Kidney tubule cell (primary cell): Measurements from ENCODE around the gene TMEM11.
A peak's percentile ranks its signal among the peaks of the same experiment; 100 is the strongest.
"Not testable (repeated sequence)": the region's sequence is repeated elsewhere in the genome, so short reads cannot be mapped to it uniquely, and the experiment has no call there.

Experiments used
- DNase-seq: peaks from one replicate; pipeline ENCODE4 v3.0.0-alpha.2; 2018; ENCODE audit warnings: low spot score

Gene TMEM11

DNA sequence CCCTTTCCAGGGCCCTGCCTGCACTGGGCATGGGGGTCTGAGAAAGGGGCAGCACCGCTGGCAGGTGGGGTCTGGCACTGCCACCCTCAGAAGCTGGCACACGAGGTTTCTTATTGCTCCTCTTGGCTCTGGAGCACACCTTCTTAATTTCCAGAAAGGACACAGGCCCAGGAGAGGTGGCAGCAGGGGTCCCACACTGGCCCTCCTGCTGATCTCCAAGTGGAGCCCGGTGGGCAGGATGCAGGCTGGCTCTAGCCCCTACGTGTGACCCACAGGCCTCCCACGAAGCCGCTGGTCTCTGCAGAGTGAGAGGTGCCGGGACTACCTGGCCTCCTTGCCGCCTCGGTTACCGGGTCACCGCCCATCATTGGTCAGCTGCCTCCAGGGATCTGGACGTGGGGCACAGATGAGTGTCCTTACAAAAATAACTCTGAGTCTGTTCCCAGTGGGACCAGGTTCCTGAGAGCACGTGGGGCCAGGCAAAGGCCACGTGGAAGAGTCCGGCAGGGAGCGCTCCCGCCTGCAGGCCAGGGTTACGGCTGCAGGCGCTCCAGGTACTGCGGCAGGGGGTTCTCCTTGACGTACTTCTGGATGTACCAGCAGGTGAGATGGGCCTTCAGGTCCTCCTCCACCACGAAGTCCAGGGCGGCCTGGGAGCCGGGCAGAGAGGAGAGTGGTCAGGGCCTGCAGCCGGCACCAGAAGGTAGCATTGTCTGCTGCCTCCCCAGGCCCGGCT, 29.0 kb upstream of the TMEM11 start:
- peak; percentile 71 for DNase-seq

DNA sequence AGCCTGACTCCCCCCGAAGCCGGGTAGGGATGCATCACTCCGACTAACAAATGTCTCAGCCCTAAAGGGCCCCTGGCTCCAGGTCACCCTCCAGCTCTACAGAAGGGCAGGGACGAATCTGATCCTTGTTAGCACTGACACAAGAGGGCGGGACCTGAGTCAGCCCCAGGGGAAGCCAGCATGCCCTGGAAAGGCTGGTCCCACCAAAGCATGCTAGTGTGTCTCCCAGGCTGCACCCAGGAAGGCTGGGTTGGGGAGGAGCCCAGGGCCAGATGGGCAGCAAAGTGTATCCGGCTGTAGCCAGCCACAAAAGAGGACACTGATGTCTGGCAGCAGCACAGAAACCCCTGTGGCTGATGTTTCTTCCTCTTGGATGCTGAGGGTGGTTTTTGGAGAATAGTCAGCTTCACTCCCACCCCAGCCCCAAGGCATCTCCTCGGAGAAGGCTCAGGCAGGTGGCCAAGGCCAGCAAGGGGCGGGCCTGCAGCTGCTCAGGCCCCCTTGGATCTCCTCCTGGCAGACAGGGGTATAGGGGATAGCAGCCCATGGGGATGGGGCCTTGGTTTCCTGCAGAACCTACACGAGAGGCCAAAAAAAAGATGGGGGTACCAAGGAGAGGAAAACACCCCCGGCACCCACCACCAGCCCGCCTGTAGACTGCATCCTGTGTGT, 28.2 kb upstream of the TMEM11 start:
- peak; percentile 62 for DNase-seq

DNA sequence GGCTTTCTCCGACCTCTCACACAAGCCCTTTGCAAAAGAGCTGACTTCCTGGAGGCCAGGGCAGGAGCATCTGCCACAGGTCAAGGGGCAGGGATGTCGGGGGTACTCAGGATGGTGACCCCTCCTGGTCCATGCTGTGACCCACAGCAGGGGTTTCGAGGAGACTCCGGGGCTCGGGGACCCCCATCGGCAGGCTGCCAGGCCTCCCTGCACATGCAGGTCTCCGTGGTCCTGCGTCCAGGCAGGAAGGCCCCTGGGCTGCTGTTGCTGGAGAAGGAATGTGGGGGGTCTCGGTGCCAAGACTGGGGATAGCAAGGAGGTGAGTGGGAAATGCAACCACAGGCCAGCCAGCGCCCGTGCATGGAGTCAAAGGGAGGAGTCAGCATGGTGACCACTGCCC, 27.6 kb upstream of the TMEM11 start:
- DNase-seq, result no peak

DNA sequence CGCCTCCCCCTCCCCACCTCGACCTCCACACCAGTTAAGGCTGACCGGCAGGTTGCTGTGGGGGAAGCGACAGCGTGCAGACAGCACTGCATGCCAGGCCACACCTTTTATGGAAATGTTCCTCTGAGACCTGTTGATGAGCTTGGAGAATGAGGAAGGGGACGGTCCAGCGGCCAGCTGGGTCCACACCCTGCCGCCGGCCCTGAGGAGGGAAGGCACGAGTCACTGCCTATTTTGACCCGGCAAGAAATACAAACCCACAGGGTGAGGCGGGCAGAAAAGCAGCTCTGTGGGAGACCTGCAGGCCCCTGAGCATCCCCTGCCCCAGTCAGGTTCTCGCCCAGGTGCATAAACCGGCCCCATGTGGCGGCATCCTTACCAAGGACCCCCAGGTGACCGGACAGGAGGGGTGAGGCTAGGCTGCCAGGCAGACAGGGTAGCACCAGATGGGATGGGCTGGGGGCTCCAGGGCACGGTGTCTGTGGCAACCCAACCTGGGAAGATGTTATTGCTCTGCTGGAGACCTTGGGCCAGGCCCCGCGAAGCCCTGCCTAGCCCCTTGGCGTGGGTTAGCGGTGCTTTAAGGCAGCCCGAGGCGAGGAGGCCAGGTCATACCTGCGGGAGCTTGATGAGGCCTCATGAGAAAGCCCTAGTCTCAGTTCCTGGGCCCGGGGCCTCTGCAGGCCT, 26.6 kb upstream of the TMEM11 start:
- DNase-seq, result peak; percentile 72

DNA sequence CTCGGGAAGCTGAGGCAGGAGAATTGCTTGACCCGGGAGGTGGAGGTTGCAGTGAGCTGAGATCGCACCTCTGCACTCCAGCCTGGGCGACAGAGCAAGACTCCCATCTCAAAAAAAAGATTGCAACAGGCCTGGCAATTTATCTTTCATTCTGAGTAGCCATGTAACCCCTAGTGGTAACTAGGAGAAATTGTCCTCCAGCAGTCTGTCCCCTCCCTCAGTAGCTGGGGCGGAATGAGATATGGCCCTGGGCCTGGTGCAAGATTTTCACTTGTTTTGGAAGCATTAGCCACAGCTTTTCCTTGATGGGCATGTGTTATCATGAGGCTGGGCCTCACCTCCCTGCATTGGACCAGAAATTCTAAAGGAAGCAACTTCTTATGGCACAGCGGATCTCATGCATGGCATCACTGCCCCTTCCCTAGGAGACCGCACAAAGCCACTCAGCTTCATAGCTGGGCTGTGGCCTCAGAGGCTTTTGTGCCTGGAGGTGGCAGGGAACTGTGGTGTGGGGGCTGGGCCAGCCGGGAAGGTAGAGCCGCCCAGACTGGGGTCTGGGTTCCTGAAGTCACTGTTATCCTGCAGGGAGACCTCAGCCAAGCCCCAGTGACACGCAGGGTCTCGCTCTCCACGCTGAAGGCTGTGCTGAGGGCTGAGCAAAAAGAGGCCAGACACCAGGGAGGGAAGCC, 25.9 kb upstream of the TMEM11 start:
- peak; percentile 29 for DNase-seq

DNA sequence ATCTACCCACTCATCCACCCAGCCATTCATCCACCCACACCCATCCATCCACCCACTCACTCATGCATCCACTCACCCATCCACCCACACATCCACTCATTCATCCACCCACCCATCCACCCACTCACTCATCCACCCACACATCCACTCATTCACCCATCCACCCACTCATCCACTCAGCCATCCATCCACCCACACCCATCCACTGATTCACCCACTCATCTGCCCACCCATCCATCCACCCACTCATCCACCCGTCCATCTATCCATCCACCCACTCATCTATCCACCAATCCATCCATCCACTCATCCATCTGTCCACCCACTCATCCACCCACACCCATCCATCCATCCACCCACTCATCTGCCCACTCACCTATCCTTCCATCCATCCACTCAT, 22.0 kb upstream of the TMEM11 start:
- DNase-seq, result no peak

DNA sequence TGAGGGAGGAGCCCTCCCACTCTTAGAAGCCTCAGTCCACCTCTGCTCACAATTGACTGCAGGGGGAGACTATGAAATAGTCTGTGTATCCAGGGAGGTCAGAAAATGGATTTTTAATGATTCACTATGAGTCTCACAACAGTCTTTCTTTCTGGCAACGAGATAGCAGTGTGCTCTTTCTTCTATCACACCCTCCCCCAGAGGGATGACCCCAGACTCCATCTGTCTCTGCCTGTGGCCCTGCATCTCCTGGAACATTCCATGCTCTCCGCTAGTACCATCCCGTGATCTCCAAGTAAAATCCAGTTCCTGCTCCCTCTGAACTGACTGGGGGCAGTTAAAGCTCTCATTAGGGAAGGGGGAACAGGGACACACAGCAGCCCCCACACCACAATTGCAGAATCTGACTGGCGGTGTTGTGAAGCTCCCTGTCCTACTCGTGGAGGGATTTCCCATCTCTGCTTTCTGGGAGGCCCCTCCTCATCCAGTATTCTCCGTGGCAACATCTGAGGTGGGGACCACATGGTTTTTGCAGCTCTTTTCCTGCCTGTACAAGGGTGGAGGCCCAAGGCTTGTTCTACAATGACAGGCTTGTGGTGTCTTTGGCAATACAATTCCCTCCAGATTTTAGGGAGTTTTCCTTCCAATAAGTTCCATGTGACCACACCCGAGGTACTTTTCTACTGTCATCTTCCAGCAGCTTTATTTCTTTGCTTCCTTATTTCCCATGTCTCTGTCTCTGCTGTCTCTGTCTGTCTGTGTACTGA, 19.8 kb upstream of the TMEM11 start:
- no peak for DNase-seq

DNA sequence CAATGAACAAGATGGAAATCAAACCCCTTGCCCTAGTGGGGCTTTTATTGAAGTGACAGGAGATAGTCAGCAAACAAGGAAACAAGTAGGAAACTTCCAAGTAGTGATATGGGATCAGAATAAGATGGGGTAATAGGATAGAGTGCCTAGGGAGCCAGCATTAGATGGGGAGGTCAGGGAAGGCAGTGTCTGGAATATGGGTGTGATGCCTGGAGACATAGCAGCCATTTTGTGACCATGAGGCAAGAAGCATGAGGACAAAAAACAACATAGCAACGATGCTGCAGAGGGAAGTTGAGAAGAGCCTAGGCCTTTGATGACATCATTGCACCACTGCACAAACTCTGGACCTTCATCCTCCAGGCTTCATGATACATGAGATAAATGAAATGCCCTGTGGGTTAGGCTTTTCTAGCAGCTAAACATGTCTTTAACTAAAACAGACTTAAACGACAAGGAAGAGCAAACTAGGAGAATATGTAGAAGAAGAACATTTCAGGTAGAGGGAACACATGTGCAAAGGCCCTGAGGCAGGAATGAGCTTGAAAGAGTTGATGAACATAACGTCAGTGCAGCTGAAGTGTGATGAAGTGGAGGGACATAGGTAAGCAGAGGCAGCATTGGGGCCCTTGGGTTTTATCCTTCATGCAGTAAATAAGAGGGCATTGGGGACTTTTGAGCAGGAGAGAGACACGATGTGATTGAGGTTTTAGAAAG, 18.2 kb upstream of the TMEM11 start:
- no peak for DNase-seq

DNA sequence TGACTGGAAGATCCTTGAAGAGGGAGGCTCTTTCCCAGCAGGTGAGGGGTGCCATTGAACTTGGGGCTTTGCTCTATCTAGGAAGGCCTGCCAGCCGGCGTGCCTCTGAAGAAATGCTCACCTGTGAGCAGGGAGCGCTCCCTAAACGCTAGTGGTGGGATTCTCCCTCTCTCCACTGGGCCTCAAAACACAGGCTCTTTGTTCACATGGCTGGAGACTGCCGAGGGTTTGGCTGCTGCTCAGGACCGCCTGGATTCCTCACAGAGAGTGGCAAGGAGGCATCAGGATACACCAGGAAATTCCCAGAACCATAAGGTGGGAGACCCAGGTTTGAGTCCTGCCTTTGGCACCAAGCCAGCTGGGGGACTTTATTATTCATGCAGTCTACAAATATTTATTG, 17.6 kb upstream of the TMEM11 start:
- no peak for DNase-seq

DNA sequence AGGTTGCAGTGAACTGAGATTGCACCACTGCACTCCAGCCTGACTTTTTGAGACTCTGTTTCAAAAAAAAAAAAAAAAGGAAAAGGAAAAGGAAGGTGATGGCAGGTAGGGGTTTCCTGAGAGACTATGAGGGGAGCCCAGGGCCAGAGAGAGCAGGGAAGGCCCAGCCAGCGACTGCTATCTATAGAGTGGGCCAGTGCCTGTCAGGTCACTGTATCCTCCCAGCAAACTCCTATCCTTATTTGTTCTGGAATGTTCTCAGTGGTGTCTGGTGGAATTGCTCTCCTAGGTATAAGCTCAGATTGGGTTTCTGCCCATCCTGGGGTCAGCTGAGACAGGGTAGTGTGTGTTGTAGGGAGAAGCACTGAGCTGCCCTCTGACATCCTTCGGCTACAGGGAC, 14.9 kb upstream of the TMEM11 start:
- DNase-seq, result no peak

DNA sequence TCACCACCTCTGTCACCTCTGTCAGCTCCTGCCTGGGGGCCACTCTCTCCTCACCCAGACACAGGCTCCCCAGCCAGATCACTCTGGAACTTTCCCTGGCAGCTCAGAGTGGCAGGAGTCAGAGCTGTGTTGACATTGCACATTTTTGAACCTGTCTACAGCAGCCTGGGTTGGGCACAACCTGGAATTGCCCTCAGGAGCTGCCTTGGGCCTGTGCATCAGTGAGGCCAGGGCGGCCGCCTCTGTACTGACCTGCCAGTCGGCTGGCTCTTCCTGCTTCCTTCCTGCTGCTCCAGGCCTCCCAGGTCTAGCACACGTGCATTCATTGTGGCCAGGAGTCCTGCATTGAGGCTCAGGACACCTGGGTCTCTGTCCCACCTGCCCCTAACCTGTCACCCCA, 14.2 kb upstream of the TMEM11 start:
- DNase-seq, result peak; percentile 13

DNA sequence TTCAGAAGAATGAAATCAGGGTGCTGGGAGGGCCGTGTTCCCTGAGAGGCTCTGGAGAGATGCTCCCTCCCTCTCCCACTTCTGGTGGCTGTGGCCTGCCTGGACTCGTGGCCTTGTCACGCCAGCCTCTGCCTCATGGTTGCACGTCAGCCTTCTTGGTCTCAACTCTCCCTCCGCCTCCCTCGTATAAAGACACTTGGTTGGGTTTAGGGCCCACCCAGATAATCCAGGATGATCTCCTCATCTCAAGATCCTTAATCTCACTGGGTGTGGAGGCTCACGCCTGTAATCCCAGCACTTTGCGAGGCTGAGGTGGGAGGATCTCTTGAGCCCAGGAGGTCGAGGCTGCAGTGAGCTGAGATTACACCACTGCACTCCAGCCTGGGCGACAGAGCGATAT, 13.3 kb upstream of the TMEM11 start:
- not testable (repeated sequence) for DNase-seq

DNA sequence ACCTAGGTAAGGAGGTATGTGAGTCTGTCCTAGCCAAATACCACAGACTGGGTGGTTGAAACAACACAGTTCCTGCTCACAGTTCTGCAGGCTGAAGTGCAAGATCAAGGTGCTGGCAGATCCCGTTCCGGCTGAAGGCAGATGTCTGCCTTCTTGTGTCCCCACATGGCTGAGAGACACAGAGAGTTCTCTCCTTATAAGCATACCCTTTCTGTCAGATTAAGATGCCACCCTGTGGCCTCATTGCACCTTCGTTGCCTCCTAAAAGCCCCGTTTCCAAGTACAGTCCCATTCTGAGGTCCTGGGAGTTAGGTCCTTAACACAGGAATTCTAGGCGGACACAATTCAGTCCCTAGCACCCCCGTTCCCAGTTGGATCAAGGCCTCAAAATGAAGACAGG, 9.1 kb upstream of the TMEM11 start:
- no peak for DNase-seq

DNA sequence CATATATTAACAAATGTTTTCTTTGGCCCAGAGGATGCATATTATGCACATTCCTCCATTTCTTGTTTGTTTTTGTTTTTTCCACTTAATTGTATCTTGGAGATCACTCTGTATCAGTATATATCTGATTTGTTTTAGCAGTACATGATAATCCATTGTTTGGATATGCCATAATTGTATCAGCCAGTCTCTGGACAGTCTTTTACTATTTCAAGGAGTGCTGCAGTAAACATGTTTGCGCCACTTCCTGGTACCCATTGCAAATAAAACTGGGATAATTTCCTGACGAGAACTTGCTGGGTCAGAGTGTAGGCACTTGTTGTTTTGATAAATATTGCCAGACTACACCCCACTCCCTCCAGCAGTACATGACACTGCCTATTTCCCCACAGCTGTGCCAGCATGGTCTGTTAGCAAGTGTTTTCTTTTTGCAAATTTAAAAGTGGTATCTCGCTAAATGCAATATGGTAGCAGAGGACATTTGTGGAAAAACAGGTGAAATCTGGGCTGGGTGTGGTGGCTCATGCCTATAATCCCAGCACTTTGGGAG, 4.9 kb upstream of the TMEM11 start:
- no peak for DNase-seq

DNA sequence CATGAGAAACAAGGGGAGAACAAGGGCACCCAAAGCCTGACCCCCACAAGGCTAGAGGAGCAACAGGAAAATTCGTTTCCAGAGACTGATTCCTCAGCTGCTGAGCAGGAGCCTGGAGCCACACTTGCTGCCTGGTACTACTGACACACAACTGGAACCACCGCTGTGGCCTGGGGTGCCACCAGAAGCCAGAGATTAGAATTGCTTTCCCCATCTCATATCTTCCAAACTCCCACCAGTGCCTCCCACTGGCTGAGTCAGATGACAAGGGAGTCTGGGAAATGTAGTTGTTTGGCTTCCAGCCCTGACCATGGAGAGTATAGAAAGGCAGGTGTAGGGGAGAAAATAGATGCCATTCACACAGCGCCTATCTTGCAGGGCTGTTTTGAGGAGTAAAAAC, 4.1 kb upstream of the TMEM11 start:
- DNase-seq, result no peak

DNA sequence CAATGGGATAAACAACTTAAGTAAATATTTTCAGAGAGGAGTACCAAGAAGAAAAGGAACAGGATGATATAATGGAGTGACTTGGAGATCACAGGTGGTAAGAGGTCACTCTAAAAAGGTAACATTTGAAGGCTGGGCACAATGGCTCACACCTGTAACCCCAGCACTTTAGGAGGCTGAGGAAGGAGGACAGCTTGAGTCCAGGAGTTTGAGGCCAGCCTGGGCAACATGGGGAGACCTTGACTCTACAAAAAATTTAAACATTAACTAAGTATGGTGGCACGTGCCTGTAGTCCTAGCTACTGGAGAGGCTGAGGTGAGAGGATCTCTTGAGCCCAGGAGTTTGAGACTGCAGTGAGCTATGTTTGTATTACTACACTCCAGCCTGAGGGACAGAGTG, 3.4 kb upstream of the TMEM11 start:
- no peak for DNase-seq

DNA sequence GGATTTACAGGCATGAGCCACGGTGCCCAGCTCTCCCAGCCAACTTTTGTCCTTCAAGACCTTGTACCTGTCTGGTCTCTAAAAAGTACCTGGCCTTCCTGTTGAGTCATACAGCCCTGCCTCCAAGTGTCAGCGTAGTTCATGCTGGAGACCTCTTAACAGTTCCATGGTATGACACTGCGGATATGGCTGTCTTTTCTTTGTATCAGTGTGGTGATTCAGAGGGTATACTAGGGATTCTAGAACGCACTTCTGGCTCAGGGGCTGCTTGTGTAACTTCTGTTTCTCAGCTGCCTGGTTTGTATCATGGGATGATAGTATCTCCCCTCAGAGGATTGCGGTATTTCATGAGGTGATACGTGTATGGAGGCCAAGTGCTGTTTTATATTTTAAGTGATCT, 2.0 kb upstream of the TMEM11 start:
- DNase-seq, result peak; percentile 44

DNA sequence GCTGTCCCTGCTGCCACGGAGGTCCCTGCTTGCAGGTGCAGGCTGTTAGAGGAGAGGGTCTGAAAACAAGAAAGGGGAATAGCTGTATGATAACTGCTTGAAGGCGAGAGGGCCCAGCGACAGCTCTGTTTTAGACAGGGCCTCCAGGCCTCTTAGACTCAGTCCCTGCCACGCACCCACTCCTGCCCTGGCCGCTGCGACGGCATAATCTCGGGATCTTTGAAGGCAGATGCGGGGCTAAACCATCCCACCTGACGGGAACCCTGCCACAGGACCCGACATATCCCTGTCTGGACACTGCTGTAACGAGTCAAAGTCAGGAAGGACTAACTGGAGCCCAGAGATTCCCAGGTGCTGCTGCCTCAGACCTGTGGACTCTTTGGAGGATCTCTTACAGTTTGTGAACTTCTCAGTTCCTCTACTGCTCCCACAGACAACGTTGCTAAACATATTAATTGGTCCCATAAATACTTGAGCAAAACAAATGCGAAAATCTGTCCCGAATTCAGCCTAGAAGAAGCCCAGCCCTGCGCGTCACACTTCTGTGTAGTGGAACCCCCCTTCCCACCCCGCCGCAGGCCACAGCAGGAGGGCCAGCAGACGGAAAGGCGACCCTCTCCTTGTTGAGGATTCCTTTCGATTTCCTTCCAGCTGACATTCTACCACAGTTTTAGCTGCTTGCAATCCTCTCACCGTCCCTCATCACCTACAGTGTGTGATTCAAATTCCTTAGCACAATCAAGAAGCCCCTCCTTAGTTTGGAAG, 998 bp upstream of the TMEM11 start:
- no peak for DNase-seq

DNA sequence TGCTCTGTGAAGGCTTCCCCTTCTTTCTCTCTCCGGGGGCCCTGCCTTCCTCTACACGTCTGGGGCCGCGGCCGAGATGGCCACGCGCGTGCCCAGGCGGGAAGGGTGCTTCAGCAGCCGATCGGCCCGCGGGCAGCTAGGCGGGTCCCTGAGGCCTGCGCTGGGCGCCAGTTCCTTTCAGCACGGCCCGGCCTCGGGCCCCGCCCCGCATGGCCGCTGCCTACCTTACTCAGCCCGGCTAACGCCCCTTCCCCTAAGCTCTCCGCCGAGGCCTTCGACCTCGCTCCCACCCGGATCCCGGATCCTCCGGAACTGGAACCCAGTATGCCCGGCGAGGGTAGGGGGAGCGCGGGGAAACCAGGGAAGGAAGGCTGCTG, 335 bp downstream of the TMEM11 start:
- peak; percentile 42 for DNase-seq
